Neuronal stem cell (in vitro differentiated cells): Measurements from ENCODE around the gene SLC25A48.

Experiments used
- DNase-seq: peaks from one replicate; pipeline ENCODE4 v3.0.0-alpha.2; 2013; ENCODE audit warnings: low spot score
- H2AFZ ChIP-seq: one replicate; pipeline ENCODE4 v1.6.1; 2013; ENCODE audit warnings: mild to moderate bottlenecking, low read length, inconsistent platforms
- H2AK5ac ChIP-seq: 2 replicates; pipeline ENCODE4 v1.6.1; 2013; ENCODE audit warnings: low read depth, mild to moderate bottlenecking, inconsistent platforms, low read length, moderate library complexity, mixed read lengths
- H2BK120ac ChIP-seq: 2 replicates; pipeline ENCODE4 v1.6.1; 2013; ENCODE audit warnings: low read depth, mild to moderate bottlenecking, inconsistent platforms, low read length, moderate library complexity, mixed read lengths
- H2BK12ac ChIP-seq: one replicate; pipeline ENCODE4 v1.6.1; 2013; ENCODE audit warnings: low read length, inconsistent platforms
- H2BK15ac ChIP-seq: 2 replicates; pipeline ENCODE4 v1.6.1; 2013; ENCODE audit warnings: mild to moderate bottlenecking, low read length, inconsistent platforms, mixed read lengths
- H2BK5ac ChIP-seq: one replicate; pipeline ENCODE4 v1.6.1; 2013; ENCODE audit warnings: inconsistent platforms, mild to moderate bottlenecking, low read length, moderate library complexity
- H3K14ac ChIP-seq: one replicate; pipeline ENCODE4 v1.6.1; 2013; ENCODE audit warnings: low read length, inconsistent platforms
- H3K18ac ChIP-seq: 2 replicates; pipeline ENCODE4 v1.6.1; 2013; ENCODE audit warnings: low read length, inconsistent platforms
- H3K23ac ChIP-seq: 2 replicates; pipeline ENCODE4 v1.6.1; 2013; ENCODE audit warnings: low read depth, mild to moderate bottlenecking, mixed read lengths, low read length, inconsistent platforms; ENCODE audit not compliant: poor library complexity
- H3K27ac ChIP-seq: replicated peaks from 3 replicates; pipeline ENCODE4 v1.5.1; 2013; ENCODE audit warnings: low read length, inconsistent platforms
- H3K27me3 ChIP-seq, 3 experiments: 2 replicates each; pipeline ENCODE4 v1.6.1; 2013; ENCODE audit warnings: low read length in 3 of 3, mild to moderate bottlenecking in 2 of 3, inconsistent platforms in 1 of 3, low read depth in 1 of 3, mixed read lengths in 1 of 3, moderate library complexity in 1 of 3; ENCODE audit not compliant: control insufficient read depth in 3 of 3, insufficient read depth in 3 of 3
- H3K36me3 ChIP-seq, 2 donors: replicated peaks in 1 of 2; 2 replicates each; pipeline ENCODE4 v1.6.1; 2013; ENCODE audit warnings: low read length in 2 of 2; ENCODE audit not compliant: control insufficient read depth in 2 of 2, insufficient read depth in 2 of 2
- H3K4ac ChIP-seq: 2 replicates; pipeline ENCODE4 v1.6.1; 2013; ENCODE audit warnings: inconsistent platforms, mild to moderate bottlenecking, low read length, moderate library complexity
- H3K4me1 ChIP-seq, 2 donors: 1 replicate in 1 of 2; 2 replicates in 1 of 2; pipeline ENCODE4 v1.6.1; 2013; ENCODE audit warnings: low read length in 2 of 2, low read depth in 1 of 2; ENCODE audit not compliant: control insufficient read depth in 2 of 2, insufficient read depth in 1 of 2
- H3K4me2 ChIP-seq: one replicate; pipeline ENCODE4 v1.6.1; 2013; ENCODE audit warnings: mild to moderate bottlenecking, low read length, inconsistent platforms; ENCODE audit not compliant: insufficient read depth, poor library complexity, severe bottlenecking
- H3K4me3 ChIP-seq, 2 donors: 2 replicates each; pipeline ENCODE4 v1.5.1; 2013; ENCODE audit warnings: low read length in 2 of 2, mild to moderate bottlenecking in 2 of 2, inconsistent platforms in 1 of 2, moderate library complexity in 1 of 2
- H3K79me1 ChIP-seq: one replicate; pipeline ENCODE4 v1.6.1; 2013; ENCODE audit warnings: low read depth, mild to moderate bottlenecking, inconsistent platforms, low read length, moderate library complexity
- H3K9ac ChIP-seq: one replicate; pipeline ENCODE4 v1.6.1; 2013; ENCODE audit warnings: mild to moderate bottlenecking, low read depth, low read length, inconsistent platforms; ENCODE audit not compliant: poor library complexity
- H3K9me3 ChIP-seq, 2 donors: replicated peaks in 1 of 2; 2 replicates each; pipeline versions ENCODE3 to v1.6.1; 2013; ENCODE audit warnings: low read length in 2 of 2, mild to moderate bottlenecking in 2 of 2, inconsistent platforms in 1 of 2, low read depth in 1 of 2, mixed read lengths in 1 of 2, moderate library complexity in 1 of 2; ENCODE audit not compliant: control insufficient read depth in 2 of 2, insufficient read depth in 1 of 2
- H4K8ac ChIP-seq: one replicate; pipeline ENCODE4 v1.6.1; 2013; ENCODE audit warnings: low read depth, mild to moderate bottlenecking, inconsistent platforms, low read length, moderate library complexity
- H4K91ac ChIP-seq: one replicate; pipeline ENCODE4 v1.6.1; 2013; ENCODE audit warnings: low read length, low read depth, mild to moderate bottlenecking, inconsistent platforms; ENCODE audit not compliant: poor library complexity
- WGBS, 2 donors: extraction: QIAGEN DNeasy Blood & Tissue Kit; methylation state at CpG; one replicate each; pipeline ENCODE4 v1.1.7; 2013; ENCODE audit warnings: missing lambda C conversion rate in 2 of 2, mixed read lengths in 1 of 2; ENCODE audit not compliant: insufficient read length in 2 of 2, insufficient replicate concordance in 1 of 2; ENCODE audit errors: extremely low coverage in 2 of 2; 5-methylcytosine and 5-hydroxymethylcytosine counted together

Gene SLC25A48

GRCh38 chr5:135885031-135885430 is 50.6 kb downstream of the SLC25A48 start:
- Histone ChIP-seq H2BK12ac (no peak overlapping the region), H3K27ac (no peak overlapping the region), H3K4me2 (no peak overlapping the region), H2BK5ac (no peak overlapping the region), H3K18ac (no peak overlapping the region), H3K14ac (no peak overlapping the region), H3K9me3 (no peaks in the 10 kb centered on the region), H3K4me3 (no peak overlapping the region), H3K23ac (no peak overlapping the region), H2AK5ac (no peak overlapping the region), H3K27me3 (peaks cover 0 to 4% (median 0%) of the 10 kb centered on the region in 3 experiments), H2BK120ac (no peak overlapping the region), H2AFZ (no peak overlapping the region), H4K91ac (no peak overlapping the region), H3K4me1 (peaks cover 0 to 3% of the 10 kb centered on the region in 2 donors), H3K9ac (no peak overlapping the region), H2BK15ac (no peak overlapping the region), H4K8ac (no peak overlapping the region), H3K4ac (no peak overlapping the region), H3K79me1 (no peaks in the 10 kb centered on the region), H3K36me3 (no peaks in the 10 kb centered on the region)
- WGBS, 2 donors = no CpG with 5 or more reads among the region's 3 CpGs
- DNase-seq = no peak

GRCh38 chr5:135886136-135886535 is 51.7 kb downstream of the SLC25A48 start:
- Histone ChIP-seq H3K27me3 (peaks cover 0 to 4% (median 0%) of the 10 kb centered on the region in 3 experiments), H4K8ac (no peak overlapping the region), H2AFZ (no peak overlapping the region), H3K14ac (no peak overlapping the region), H2BK12ac (no peak overlapping the region), H2BK5ac (no peak overlapping the region), H3K4me1 (peaks cover 0 to 3% of the 10 kb centered on the region in 2 donors), H4K91ac (no peak overlapping the region), H3K9me3 (no peaks in the 10 kb centered on the region), H3K9ac (no peak overlapping the region), H3K4ac (no peak overlapping the region), H3K27ac (no peak overlapping the region), H2BK120ac (no peak overlapping the region), H2BK15ac (no peak overlapping the region), H3K23ac (no peak overlapping the region), H3K4me2 (no peak overlapping the region), H3K18ac (no peak overlapping the region), H3K36me3 (no peaks in the 10 kb centered on the region), H2AK5ac (no peak overlapping the region), H3K4me3 (no peak overlapping the region), H3K79me1 (no peaks in the 10 kb centered on the region)
- WGBS, 2 donors = no CpG with 5 or more reads among the region's 4 CpGs
- DNase-seq = no peak

- H3K79me1 ChIP-seq = no peaks in the 10 kb centered on the region
- no peaks in the 10 kb centered on the region for H3K9me3 ChIP-seq
- H3K4me1 ChIP-seq = peaks cover 0 to 3% of the 10 kb centered on the region in 2 donors
- no peak overlapping the region for H2AFZ ChIP-seq
- H2BK120ac ChIP-seq = no peak overlapping the region
- H2AK5ac ChIP-seq = no peak overlapping the region
- peak overlapping the region; percentile 31 for H3K4me2 ChIP-seq
- H3K27me3 ChIP-seq = peaks cover 0 to 4% (median 0%) of the 10 kb centered on the region in 3 experiments
- WGBS, 2 donors = no CpG with 5 or more reads among the region's 8 CpGs
- H3K18ac ChIP-seq = no peak overlapping the region
- no peaks in the 10 kb centered on the region for H3K36me3 ChIP-seq
- no peak overlapping the region for H3K4ac ChIP-seq
- H3K9ac ChIP-seq = no peak overlapping the region
- peak; percentile 64 for DNase-seq
- no peak overlapping the region for H4K8ac ChIP-seq
- no peak overlapping the region for H3K27ac ChIP-seq
- H3K23ac ChIP-seq = no peak overlapping the region
- H3K4me3 ChIP-seq = no peak overlapping the region
- H2BK15ac ChIP-seq = no peak overlapping the region
- H2BK12ac ChIP-seq = no peak overlapping the region
- H3K14ac ChIP-seq = no peak overlapping the region
- no peak overlapping the region for H4K91ac ChIP-seq
- H2BK5ac ChIP-seq = no peak overlapping the region
These were observed 53.0 kb downstream of the SLC25A48 start for GRCh38 chr5:135887447-135887864.

GRCh38 chr5:135887881-135888614 is 53.6 kb downstream of the SLC25A48 start:
- Histone ChIP-seq H3K14ac (no peak overlapping the region), H2AFZ (no peak overlapping the region), H3K23ac (no peak overlapping the region), H3K9me3 (no peaks in the 10 kb centered on the region), H4K8ac (no peak overlapping the region), H3K36me3 (no peaks in the 10 kb centered on the region), H3K9ac (no peak overlapping the region), H3K27ac (no peak overlapping the region), H3K4ac (no peak overlapping the region), H3K4me3 (no peak overlapping the region), H3K4me2 (no peak overlapping the region), H3K4me1 (peaks cover 0 to 3% of the 10 kb centered on the region in 2 donors), H2BK12ac (no peak overlapping the region), H3K18ac (no peak overlapping the region), H2BK5ac (no peak overlapping the region), H2AK5ac (no peak overlapping the region), H3K27me3 (peaks cover 0 to 4% (median 0%) of the 10 kb centered on the region in 3 experiments), H4K91ac (no peak overlapping the region), H3K79me1 (no peaks in the 10 kb centered on the region), H2BK120ac (no peak overlapping the region), H2BK15ac (no peak overlapping the region)
- WGBS, 2 donors = no CpG with 5 or more reads among the region's 13 CpGs
- DNase-seq = peak; percentile 21
